Keratinocyte (primary cell): ENCODE data around the gene UPF3B.

Source experiments
- CTCF ChIP-seq, 3 experiments: IDR thresholded peaks in 1 of 3; conservative IDR thresholded peaks in 1 of 3; optimal IDR thresholded peaks in 1 of 3; 2 replicates in 2 of 3; 3 replicates in 1 of 3; pipeline versions ENCODE3 to v1.5.1; 2011; ENCODE audit warnings: low read length in 3 of 3, mild to moderate bottlenecking in 3 of 3, moderate library complexity in 2 of 3, control low read depth in 1 of 3, inconsistent platforms in 1 of 3; ENCODE audit not compliant: insufficient read depth in 2 of 3; ENCODE audit errors: extremely low read depth in 1 of 3
- EZH2 ChIP-seq: IDR thresholded peaks from one replicate; pipeline ENCODE4 v1.6.1; 2012; ENCODE audit warnings: inconsistent platforms, mild to moderate bottlenecking, low read length, moderate library complexity

- TF ChIP-seq CTCF (optimal IDR thresholded peaks at IDR 0.05 in 1 of 3, IDR thresholded peaks at IDR 0.05 in 1 of 3, conservative IDR thresholded peaks at IDR 0.05 in 1 of 3; ENCODE audit: extremely low read depth in 1 of 3, insufficient read depth in 2 of 3, low read length in 3 of 3) (no peak), EZH2 (no peak)
Observed at GRCh38 chrX:119791437-119792231, 61.1 kb downstream of the UPF3B start, which contains the start of gene RPL39.
